ENCODE data around the gene DHX34.
"Not testable (repeated sequence)": the region's sequence is repeated elsewhere in the genome, so short reads cannot be mapped to it uniquely, and the experiment has no call there.

Gene DHX34

GRCh38 chr19:47331490-47331889 lies 17.6 kb upstream of the DHX34 start:
- no peak for DNase-seq (ENCODE audit: low spot score)

- DNase-seq (ENCODE audit: low spot score) = no peak
Measured at GRCh38 chr19:47331931-47332547, 17.1 kb upstream of the DHX34 start, which contains the start of gene C5AR2. TSS of gene C5AR2 (plus strand) at chr19:47332175. CDS start at chr19:47340800, 8,625 bp downstream.

DNA sequence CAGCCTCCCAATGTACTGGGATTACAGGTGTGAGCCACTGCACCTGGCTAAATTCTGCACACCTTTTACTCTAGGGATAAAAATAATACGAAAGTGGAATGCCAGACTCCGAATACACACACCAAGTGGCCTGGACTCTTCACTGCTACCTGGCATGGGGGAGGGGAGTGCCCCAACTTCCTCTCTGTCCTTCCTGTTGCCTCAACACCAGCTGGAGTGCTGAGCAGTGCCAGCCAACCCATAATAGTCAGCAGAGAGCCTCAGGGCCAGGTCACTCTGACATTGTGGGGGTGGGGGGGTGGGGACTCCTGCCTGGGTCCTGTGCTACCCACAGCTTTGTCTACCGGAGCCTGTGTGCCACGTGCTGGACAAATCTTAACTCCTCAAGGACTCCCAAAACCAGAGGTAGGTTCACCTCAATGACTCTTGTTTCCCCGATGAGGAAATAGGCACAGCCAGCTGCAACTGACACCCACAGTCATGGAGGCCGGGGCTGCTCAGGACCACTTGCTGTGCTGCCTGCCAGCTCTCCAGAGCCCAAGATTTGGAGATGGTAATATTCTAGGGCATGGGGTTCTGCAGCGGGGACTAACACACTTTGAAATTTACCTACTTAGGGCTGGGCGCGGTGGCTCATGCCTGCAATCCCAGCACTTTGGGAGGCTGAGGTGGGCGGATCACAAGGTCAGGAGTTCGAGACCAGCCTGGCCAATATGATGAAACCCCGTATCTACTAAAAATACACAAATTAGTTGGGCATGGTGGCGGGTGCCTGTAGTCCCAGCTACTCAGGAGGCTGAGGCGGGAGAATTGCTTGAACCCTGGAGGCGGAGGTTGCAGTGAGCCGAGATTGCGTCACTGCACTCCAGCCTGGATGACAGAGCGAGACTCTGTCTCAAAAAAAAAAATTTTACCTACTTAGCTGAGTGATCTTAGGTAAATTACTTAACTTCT lies 12.1 kb upstream of the DHX34 start:
- DNase-seq (ENCODE audit: low spot score) = not testable (repeated sequence)

DNA sequence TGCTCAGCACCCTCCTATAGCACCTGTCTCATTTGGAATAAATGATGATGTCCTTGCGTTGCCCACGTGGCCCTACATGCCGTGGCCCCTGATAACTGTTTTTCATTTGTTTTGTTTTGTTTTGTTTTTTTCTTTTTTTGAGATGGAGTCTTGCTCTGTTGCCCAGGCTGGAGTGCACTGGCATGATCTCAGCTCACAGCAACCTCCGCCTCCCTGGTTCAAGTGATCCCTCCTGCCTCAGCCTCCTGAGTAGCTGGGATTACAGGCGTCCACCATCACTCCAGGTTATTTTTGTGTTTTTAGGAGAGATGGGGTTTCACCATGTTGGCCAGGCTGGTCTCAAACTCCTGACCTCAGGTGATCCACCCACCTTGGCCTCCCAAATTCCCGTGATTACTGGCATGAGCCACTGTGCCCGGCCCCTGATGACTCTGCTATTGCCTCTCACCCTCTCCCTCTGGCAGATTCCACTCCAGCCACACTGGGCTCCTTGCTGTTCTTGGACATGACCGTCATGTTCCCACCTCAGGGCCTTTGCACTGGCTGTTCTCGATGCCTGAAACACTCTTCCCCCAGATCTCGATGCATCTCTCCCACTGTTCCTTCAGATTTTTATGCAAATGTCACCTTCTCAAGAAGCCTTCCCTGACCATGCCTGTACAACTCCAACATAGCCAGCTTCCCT lies 9.8 kb upstream of the DHX34 start:
- no peak for DNase-seq (ENCODE audit: low spot score)

DNA sequence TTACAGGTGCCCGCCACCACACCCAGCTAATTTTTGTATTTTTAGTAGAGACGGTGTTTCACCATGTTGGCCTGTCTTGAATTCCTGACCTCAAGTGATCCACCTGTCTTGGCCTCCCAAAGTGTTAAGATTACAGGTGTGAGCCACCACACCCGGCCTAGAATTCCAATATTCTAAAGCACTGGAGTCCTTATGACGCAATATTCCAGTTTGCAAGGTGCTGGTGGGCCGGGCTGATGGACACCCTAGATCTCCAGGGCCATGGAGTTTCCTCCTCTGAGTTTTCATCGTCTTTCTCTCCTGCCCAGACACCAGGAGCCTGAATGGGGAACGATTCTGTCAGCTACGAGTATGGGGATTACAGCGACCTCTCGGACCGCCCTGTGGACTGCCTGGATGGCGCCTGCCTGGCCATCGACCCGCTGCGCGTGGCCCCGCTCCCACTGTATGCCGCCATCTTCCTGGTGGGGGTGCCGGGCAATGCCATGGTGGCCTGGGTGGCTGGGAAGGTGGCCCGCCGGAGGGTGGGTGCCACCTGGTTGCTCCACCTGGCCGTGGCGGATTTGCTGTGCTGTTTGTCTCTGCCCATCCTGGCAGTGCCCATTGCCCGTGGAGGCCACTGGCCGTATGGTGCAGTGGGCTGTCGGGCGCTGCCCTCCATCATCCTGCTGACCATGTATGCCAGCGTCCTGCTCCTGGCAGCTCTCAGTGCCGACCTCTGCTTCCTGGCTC lies 8.5 kb upstream of the DHX34 start:
- DNase-seq (ENCODE audit: low spot score) = no peak

DNA sequence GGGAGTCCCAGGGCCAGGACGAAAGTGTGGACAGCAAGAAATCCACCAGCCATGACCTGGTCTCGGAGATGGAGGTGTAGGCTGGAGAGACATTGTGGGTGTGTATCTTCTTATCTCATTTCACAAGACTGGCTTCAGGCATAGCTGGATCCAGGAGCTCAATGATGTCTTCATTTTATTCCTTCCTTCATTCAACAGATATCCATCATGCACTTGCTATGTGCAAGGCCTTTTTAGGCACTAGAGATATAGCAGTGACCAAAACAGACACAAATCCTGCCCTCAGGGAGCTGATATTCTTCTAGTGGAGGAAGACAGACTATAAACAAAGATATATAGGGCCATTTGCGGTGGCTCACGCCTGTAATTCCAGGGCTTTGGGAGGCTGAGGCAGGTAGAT lies 7.4 kb upstream of the DHX34 start:
- no peak for DNase-seq (ENCODE audit: low spot score)

- no peak for DNase-seq (ENCODE audit: low spot score)
Measured at GRCh38 chr19:47343194-47343802, 5.8 kb upstream of the DHX34 start.

- DNase-seq (ENCODE audit: low spot score) = no peak
Measured at GRCh38 chr19:47344425-47344824, 4.7 kb upstream of the DHX34 start.

GRCh38 chr19:47346024-47346423 lies 3.1 kb upstream of the DHX34 start:
- DNase-seq (ENCODE audit: low spot score) = not testable (repeated sequence)

- no peak for DNase-seq (ENCODE audit: low spot score)
Measured at GRCh38 chr19:47350630-47351029, 1.5 kb downstream of the DHX34 start.

GRCh38 chr19:47351548-47351947 lies 2.4 kb downstream of the DHX34 start:
- no peak for DNase-seq (ENCODE audit: low spot score)

DNA sequence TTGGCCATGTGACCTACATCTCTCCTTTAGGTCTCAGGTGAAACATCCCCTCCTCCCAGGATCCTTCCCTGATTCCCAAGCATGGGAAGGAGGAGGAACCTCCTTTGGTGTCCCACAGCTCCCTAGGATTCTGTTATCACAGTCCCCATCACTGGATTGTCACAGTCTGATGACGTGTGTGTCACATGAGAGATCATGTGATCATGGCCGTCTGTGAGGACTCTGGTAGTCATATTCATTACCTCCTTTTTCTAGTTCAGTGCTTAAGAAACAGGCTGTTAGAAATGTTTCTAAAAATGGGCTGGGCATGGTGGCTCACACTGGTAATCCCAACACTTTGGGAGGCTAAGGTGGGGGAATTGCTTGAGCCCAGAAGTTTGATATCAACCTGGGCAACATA lies 3.0 kb downstream of the DHX34 start:
- DNase-seq (ENCODE audit: low spot score) = no peak

DNA sequence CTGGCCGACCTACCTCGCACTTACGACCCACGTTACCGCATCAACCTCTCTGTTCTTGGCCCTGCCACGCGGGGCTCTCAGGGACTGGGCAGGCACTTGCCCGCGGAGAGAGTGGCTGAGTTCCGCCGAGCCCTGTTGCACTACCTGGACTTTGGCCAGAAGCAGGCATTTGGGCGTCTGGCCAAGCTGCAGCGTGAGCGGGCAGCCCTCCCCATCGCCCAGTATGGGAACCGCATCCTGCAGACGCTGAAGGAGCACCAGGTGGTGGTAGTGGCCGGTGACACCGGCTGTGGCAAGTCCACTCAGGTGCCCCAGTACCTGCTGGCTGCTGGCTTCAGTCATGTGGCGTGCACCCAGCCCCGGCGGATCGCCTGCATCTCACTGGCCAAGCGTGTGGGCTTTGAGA lies 4.2 kb downstream of the DHX34 start:
- DNase-seq (ENCODE audit: low spot score) = no peak

GRCh38 chr19:47356900-47357299 lies 7.8 kb downstream of the DHX34 start:
- DNase-seq (ENCODE audit: low spot score) = no peak

- DNase-seq (ENCODE audit: low spot score) = no peak
Measured at GRCh38 chr19:47357788-47358680, 8.9 kb downstream of the DHX34 start.

- no peak for DNase-seq (ENCODE audit: low spot score)
Measured at GRCh38 chr19:47358936-47359335, 9.8 kb downstream of the DHX34 start.

DNA sequence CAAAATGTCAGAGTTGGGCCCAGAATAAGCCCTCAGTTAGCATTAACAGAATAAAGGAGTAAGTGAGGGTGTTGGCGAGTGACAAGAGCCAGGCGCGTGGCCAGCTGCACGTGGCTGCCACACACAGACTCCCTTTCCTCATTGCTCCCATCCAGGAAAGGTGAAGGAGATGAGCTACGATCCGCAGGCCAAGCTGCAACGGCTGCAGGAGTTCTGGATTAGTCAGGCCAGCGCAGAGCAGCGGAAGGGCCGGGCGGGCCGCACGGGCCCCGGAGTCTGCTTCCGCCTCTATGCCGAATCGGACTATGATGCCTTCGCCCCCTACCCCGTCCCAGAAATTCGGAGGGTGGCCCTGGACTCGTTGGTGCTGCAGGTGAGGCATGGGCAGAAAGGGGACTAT lies 13.2 kb downstream of the DHX34 start:
- no peak for DNase-seq (ENCODE audit: low spot score)

DNA sequence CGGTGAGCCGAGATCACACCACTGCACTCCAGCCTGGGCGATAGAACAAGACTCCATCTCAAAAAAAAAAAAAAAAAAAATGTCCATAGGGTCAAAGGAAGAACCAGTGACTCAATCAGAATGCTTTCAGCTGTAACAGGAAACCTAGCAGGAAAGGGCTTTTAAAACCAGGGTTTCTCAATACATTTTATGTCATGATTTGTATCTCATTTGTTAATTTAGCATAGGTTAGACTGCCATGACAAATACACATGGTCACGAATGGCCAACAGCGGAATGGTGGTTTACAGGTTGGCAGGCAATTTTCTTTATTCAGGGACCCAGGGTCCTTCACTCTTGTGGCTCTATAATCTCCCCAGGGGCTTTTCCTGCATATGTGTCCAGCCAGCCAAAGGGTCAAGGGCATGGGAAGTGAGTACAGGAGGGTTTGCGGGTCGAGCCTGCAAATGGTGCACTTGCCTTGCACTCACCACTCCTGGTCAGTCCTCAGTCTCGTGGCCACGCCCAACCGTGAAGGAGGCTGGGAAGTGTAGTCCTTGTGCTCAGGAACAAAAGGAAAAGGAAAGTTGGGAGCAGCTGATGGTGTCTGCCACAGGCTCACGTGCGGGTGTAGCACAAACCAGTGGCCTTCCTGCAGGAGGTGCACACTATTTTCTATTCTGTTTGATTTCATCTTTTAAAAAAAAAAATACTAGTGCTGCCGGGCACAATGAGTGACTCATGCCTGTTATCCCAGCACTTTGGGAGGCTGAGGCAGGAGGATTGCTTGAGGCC lies 14.8 kb downstream of the DHX34 start:
- no peak for DNase-seq (ENCODE audit: low spot score)

GRCh38 chr19:47365455-47365854 lies 16.3 kb downstream of the DHX34 start:
- not testable (repeated sequence) for DNase-seq (ENCODE audit: low spot score)
